WTC11 (cell line): ENCODE data around the gene PALD1. TPM values are rescaled to one million over a fixed set of nuclear protein-coding genes. Genes with fewer than 3 reads are reported as not detected.

Experiments
- ATAC-seq: fragments of 200-7000 bp; cut with Tn5 transposase; 2 replicates; pipeline ENCODE4 v1.10.0; 2021; ENCODE audit warnings: mild to moderate bottlenecking, moderate library complexity
- CTCF ChIA-PET: fragments of 300-600 bp; sonication (Branson Sonifier 250); formaldehyde crosslinking; loops from one replicate; lab custom pipeline; 2021; ENCODE audit warnings: antibody characterized with exemption; lab: Charles Lee
- POLR2A ChIA-PET: fragments of 350-600 bp; sonication (Branson Sonifier 250); formaldehyde crosslinking; loops from one replicate; lab custom pipeline; 2021; ENCODE audit warnings: antibody characterized with exemption; lab: Charles Lee
- DNase-seq: peaks from one replicate; pipeline ENCODE4 v3.0.0; 2021; ENCODE audit warnings: low spot score
- H3K27ac Mint-ChIP-seq: 2 replicates; pipeline ENCODE4 v1.8.0; 2021; ENCODE audit warnings: mixed read lengths
- H3K27me3 Mint-ChIP-seq: 2 replicates; pipeline ENCODE4 v1.8.0; 2021; ENCODE audit warnings: low read depth, mild to moderate bottlenecking, moderate library complexity, mixed read lengths
- H3K36me3 Mint-ChIP-seq: 2 replicates; pipeline ENCODE4 v1.8.0; 2021; ENCODE audit warnings: mixed read lengths
- H3K4me1 Mint-ChIP-seq: 2 replicates; pipeline ENCODE4 v1.8.0; 2022; ENCODE audit warnings: mixed read lengths
- H3K4me3 Mint-ChIP-seq: 2 replicates; pipeline ENCODE4 v1.8.0; 2021; ENCODE audit warnings: mild to moderate bottlenecking, moderate library complexity, mixed read lengths
- H3K9me3 Mint-ChIP-seq: 2 replicates; pipeline ENCODE4 v1.8.0; 2021; ENCODE audit warnings: mixed read lengths
- ATF1 ChIP-seq: sonication (generic); formaldehyde crosslinking; IDR thresholded peaks from 2 replicates; pipeline ENCODE4 v1.8.1; 2023; ENCODE audit warnings: mild to moderate bottlenecking, moderate library complexity, missing genetic modification reagents
- EMX1 ChIP-seq: fragments of 250-450 bp; sonication (Bioruptor Pico); IDR thresholded peaks from 2 replicates; pipeline ENCODE4 v1.8.0; 2021; ENCODE audit warnings: mild to moderate bottlenecking
- FOXJ3 ChIP-seq: sonication (generic); formaldehyde crosslinking; IDR thresholded peaks from 2 replicates; pipeline ENCODE4 v1.9.0; 2021; ENCODE audit warnings: missing genetic modification reagents, mild to moderate bottlenecking, borderline replicate concordance
- FOXP1 ChIP-seq: sonication (generic); formaldehyde crosslinking; IDR thresholded peaks from 2 replicates; pipeline ENCODE4 v1.8.0; 2022; ENCODE audit warnings: missing genetic modification reagents, mild to moderate bottlenecking, moderate library complexity, borderline replicate concordance
- GABPB1 ChIP-seq: sonication (generic); formaldehyde crosslinking; IDR thresholded peaks from 2 replicates; pipeline ENCODE4 v1.8.1; 2023; ENCODE audit warnings: mild to moderate bottlenecking, missing genetic modification reagents
- KAT7 ChIP-seq: sonication (generic); formaldehyde crosslinking; IDR thresholded peaks from 2 replicates; pipeline ENCODE4 v1.8.1; 2023; ENCODE audit warnings: missing genetic modification reagents, mild to moderate bottlenecking, borderline replicate concordance
- NFYB ChIP-seq: sonication (generic); formaldehyde crosslinking; conservative IDR thresholded peaks from 2 replicates; pipeline ENCODE4 v1.8.0; 2022; ENCODE audit warnings: low read depth, missing genetic modification reagents
- SP1 ChIP-seq: sonication (generic); formaldehyde crosslinking; conservative IDR thresholded peaks from 2 replicates; pipeline ENCODE4 v1.8.1; 2022; ENCODE audit warnings: missing genetic modification reagents
- TEAD1 ChIP-seq: sonication (generic); formaldehyde crosslinking; IDR thresholded peaks from 2 replicates; pipeline ENCODE4 v1.8.0; 2022; ENCODE audit warnings: mild to moderate bottlenecking, missing genetic modification reagents
- ZBTB21 ChIP-seq: sonication (generic); formaldehyde crosslinking; IDR thresholded peaks from 2 replicates; pipeline ENCODE4 v1.8.1; 2023; ENCODE audit warnings: mild to moderate bottlenecking, missing genetic modification reagents, borderline replicate concordance
- ZNF416 ChIP-seq: fragments of 250-450 bp; sonication (Bioruptor Pico); IDR thresholded peaks from 2 replicates; pipeline ENCODE4 v1.9.0; 2021; ENCODE audit warnings: mild to moderate bottlenecking, inconsistent platforms
- total RNA-seq: library from RNA; stranded (reverse); gene quantifications from 3 replicates; pipeline ENCODE4 v1.2.3, GENCODE V29; 2021
- TF ChIP-seq, protein P1 (sequence below): fragments of 250-450 bp; sonication (Bioruptor Pico); IDR thresholded peaks from 2 replicates; pipeline ENCODE4 v1.9.0; 2021; ENCODE audit warnings: mild to moderate bottlenecking
- TF ChIP-seq, protein P2 (sequence below): sonication (generic); formaldehyde crosslinking; IDR thresholded peaks from 2 replicates; pipeline ENCODE4 v1.8.0; 2023; ENCODE audit warnings: missing genetic modification reagents
- TF ChIP-seq, protein P3 (sequence below): sonication (generic); formaldehyde crosslinking; IDR thresholded peaks from 2 replicates; pipeline ENCODE4 v1.8.1; 2023; ENCODE audit warnings: mild to moderate bottlenecking, moderate library complexity, missing genetic modification reagents
- TF ChIP-seq, protein P4 (sequence below): sonication (generic); formaldehyde crosslinking; IDR thresholded peaks from 2 replicates; pipeline ENCODE4 v1.8.1; 2022; ENCODE audit warnings: missing genetic modification reagents, borderline replicate concordance
- TF ChIP-seq, protein P5 (sequence below): sonication (generic); formaldehyde crosslinking; IDR thresholded peaks from 2 replicates; pipeline ENCODE4 v1.8.0; 2023; ENCODE audit warnings: mild to moderate bottlenecking, missing genetic modification reagents
- TF ChIP-seq, protein P6 (sequence below): fragments of 250-450 bp; sonication (Bioruptor Pico); IDR thresholded peaks from 2 replicates; pipeline ENCODE4 v1.8.0; 2021; ENCODE audit warnings: mild to moderate bottlenecking

The PALD1 gene
- total RNA-seq, 1 experiment from 2014 or later, result 43.6 TPM

DNA sequence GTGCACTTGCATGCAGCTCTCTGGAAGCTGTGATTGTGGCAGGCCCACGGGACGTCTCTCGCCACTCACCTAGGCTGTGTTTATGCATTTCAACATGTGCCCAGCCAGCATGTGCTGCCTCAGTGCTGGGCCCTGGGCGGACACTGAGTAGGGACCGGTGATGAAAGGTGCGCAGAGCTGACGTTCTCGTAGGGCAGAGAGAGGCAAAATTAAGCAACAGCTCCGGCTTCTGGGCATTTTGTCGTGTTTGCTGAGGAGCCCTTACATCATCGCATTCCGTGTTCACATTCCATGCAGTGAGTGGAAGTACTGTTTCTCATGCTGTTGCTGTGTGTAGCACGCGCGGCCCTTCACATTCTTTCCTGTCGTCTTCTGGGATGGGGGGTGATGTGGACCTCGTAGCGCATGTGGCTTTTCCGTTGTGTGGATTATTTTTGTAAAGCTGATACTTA lies 73.4 kb downstream of the PALD1 start:
- Mint-ChIP-seq H3K4me1 (peaks cover 9% of the 10 kb centered on the region; the same call in 1 of the 2 replicates), H3K9me3 (no peaks in the 10 kb centered on the region), H3K4me3 (no peak overlapping the region), H3K27me3 (no peaks in the 10 kb centered on the region), H3K36me3 (peaks cover 26% of the 10 kb centered on the region), H3K27ac (no peak overlapping the region)
- TF ChIP-seq GABPB1 (CRISPR knock-in tag) (peak; percentile 18; the same call in 1 of the 2 replicates), TEAD1 (CRISPR knock-in tag) (no peak)
- DNase-seq, result no peak
- ChIA-PET POLR2A (no interaction called here), CTCF (interaction anchor here (0.9 to 1.5 kb wide), 4 partner anchors 9 to 33 kb away, joined by 3 to 6 read pairs (median 3); no protein-coding TSS in a partner anchor)
- no peak for ATAC-seq

DNA sequence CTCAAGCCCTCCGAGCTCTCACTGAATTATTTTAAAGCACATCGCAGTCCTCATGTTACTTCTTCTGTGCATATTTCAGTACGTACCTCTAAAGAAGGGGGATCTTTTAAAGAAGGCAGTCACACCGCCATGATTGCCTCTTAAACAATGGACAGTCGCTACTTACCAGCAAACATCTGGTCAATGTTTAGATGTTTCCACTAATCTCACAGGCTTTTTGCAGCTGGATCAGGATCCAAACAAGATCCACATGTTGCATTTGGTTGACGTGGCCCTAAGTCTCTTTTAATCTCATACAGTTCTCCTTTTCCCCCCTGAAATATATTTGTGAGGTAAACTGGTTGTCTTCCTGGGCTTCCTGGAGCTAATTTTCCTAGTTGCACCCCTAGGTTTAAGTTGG lies 74.0 kb downstream of the PALD1 start:
- TF ChIP-seq, protein P1, sequence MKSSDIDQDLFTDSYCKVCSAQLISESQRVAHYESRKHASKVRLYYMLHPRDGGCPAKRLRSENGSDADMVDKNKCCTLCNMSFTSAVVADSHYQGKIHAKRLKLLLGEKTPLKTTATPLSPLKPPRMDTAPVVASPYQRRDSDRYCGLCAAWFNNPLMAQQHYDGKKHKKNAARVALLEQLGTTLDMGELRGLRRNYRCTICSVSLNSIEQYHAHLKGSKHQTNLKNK (CRISPR knock-in tag), result no peak
- TF ChIP-seq ZNF416 (CRISPR knock-in tag) (no peak), EMX1 (CRISPR knock-in tag) (no peak), TEAD1 (CRISPR knock-in tag) (no peak), SP1 (CRISPR knock-in tag) (no peak), ATF1 (CRISPR knock-in tag) (no peak), NFYB (CRISPR knock-in tag) (no peak)
- TF ChIP-seq, protein P2, sequence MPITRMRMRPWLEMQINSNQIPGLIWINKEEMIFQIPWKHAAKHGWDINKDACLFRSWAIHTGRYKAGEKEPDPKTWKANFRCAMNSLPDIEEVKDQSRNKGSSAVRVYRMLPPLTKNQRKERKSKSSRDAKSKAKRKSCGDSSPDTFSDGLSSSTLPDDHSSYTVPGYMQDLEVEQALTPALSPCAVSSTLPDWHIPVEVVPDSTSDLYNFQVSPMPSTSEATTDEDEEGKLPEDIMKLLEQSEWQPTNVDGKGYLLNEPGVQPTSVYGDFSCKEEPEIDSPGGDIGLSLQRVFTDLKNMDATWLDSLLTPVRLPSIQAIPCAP (CRISPR knock-in tag), result no peak
- TF ChIP-seq, protein P3, sequence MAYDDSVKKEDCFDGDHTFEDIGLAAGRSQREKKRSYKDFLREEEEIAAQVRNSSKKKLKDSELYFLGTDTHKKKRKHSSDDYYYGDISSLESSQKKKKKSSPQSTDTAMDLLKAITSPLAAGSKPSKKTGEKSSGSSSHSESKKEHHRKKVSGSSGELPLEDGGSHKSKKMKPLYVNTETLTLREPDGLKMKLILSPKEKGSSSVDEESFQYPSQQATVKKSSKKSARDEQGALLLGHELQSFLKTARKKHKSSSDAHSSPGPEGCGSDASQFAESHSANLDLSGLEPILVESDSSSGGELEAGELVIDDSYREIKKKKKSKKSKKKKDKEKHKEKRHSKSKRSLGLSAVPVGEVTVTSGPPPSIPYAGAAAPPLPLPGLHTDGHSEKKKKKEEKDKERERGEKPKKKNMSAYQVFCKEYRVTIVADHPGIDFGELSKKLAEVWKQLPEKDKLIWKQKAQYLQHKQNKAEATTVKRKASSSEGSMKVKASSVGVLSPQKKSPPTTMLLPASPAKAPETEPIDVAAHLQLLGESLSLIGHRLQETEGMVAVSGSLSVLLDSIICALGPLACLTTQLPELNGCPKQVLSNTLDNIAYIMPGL (CRISPR knock-in tag), result no peak
- TF ChIP-seq, protein P4, sequence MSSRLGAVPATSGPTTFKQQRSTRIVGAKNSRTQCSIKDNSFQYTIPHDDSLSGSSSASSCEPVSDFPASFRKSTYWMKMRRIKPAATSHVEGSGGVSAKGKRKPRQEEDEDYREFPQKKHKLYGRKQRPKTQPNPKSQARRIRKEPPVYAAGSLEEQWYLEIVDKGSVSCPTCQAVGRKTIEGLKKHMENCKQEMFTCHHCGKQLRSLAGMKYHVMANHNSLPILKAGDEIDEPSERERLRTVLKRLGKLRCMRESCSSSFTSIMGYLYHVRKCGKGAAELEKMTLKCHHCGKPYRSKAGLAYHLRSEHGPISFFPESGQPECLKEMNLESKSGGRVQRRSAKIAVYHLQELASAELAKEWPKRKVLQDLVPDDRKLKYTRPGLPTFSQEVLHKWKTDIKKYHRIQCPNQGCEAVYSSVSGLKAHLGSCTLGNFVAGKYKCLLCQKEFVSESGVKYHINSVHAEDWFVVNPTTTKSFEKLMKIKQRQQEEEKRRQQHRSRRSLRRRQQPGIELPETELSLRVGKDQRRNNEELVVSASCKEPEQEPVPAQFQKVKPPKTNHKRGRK (CRISPR knock-in tag), result no peak
- TF ChIP-seq, protein P5, sequence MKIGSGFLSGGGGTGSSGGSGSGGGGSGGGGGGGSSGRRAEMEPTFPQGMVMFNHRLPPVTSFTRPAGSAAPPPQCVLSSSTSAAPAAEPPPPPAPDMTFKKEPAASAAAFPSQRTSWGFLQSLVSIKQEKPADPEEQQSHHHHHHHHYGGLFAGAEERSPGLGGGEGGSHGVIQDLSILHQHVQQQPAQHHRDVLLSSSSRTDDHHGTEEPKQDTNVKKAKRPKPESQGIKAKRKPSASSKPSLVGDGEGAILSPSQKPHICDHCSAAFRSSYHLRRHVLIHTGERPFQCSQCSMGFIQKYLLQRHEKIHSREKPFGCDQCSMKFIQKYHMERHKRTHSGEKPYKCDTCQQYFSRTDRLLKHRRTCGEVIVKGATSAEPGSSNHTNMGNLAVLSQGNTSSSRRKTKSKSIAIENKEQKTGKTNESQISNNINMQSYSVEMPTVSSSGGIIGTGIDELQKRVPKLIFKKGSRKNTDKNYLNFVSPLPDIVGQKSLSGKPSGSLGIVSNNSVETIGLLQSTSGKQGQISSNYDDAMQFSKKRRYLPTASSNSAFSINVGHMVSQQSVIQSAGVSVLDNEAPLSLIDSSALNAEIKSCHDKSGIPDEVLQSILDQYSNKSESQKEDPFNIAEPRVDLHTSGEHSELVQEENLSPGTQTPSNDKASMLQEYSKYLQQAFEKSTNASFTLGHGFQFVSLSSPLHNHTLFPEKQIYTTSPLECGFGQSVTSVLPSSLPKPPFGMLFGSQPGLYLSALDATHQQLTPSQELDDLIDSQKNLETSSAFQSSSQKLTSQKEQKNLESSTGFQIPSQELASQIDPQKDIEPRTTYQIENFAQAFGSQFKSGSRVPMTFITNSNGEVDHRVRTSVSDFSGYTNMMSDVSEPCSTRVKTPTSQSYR (CRISPR knock-in tag), result no peak
- TF ChIP-seq, all 79 proteins: peak for 0

DNA sequence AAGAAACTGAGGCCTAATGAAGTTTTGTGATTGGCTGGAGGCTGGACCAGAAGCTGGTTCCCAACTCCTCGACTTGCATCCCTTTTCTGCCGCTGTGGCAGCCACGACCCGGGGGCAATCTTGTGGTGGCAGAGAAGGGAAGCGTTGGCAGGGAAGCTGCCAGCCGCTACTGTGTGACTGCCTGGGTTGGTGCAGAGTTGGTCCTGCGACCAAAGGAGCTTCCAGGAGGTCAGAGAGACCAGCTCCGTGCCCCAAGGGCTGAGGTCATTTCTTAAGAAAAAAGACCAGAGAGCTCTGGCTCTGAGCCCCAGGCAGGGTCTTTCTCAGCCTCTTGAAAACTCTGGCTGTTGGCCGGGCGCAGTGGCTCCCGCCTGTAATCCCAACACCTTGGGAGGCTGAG lies 76.8 kb downstream of the PALD1 start:
- Mint-ChIP-seq H3K4me3 (no peak overlapping the region), H3K36me3 (peaks cover 22% of the 10 kb centered on the region), H3K4me1 (peaks cover 25% of the 10 kb centered on the region), H3K27ac (no peak overlapping the region), H3K27me3 (no peaks in the 10 kb centered on the region), H3K9me3 (no peaks in the 10 kb centered on the region)
- POLR2A ChIA-PET, result no interaction called here
- ATAC-seq (no peak), DNase-seq (no peak)
- CTCF ChIA-PET, result no interaction called here
- TF ChIP-seq, protein P5 (CRISPR knock-in tag), result no peak
- TF ChIP-seq, protein P6, sequence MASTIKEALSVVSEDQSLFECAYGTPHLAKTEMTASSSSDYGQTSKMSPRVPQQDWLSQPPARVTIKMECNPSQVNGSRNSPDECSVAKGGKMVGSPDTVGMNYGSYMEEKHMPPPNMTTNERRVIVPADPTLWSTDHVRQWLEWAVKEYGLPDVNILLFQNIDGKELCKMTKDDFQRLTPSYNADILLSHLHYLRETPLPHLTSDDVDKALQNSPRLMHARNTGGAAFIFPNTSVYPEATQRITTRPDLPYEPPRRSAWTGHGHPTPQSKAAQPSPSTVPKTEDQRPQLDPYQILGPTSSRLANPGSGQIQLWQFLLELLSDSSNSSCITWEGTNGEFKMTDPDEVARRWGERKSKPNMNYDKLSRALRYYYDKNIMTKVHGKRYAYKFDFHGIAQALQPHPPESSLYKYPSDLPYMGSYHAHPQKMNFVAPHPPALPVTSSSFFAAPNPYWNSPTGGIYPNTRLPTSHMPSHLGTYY (CRISPR knock-in tag), result no peak
- TF ChIP-seq, protein P4 (CRISPR knock-in tag), result no peak
- TF ChIP-seq ZNF416 (CRISPR knock-in tag) (no peak), FOXP1 (CRISPR knock-in tag) (no peak), FOXJ3 (CRISPR knock-in tag) (no peak), KAT7 (CRISPR knock-in tag) (no peak), ZBTB21 (no peak)

More for the DNA sequence above, 74.0 kb downstream of the PALD1 start:
- POLR2A ChIA-PET, result no interaction called here
- Mint-ChIP-seq H3K9me3 (no peaks in the 10 kb centered on the region), H3K4me1 (peaks cover 9% of the 10 kb centered on the region; the same call in 1 of the 2 replicates), H3K36me3 (peaks cover 26% of the 10 kb centered on the region), H3K4me3 (no peak overlapping the region), H3K27ac (no peak overlapping the region), H3K27me3 (no peaks in the 10 kb centered on the region)
- CTCF ChIA-PET, result interaction anchor here (1.1 to 1.5 kb wide), 2 partner anchors 8 to 12 kb away, joined by 3 to 6 read pairs; no protein-coding TSS in a partner anchor
- DNase-seq (no peak), ATAC-seq (no peak)
